CD14-positive monocyte (primary cell): ENCODE measurements around the gene SPTBN4. TPM values are rescaled to one million over a fixed set of nuclear protein-coding genes. Genes with fewer than 3 reads are reported as not detected.
A peak's percentile ranks its signal among the peaks of the same experiment; 100 is the strongest.

ENCODE experiments used
- DNase-seq, 3 donors: peaks; one replicate each; pipeline ENCODE4 v3.0.0-alpha.2; 2011 to 2022
- H2AFZ ChIP-seq: 2 replicates; pipeline ENCODE4 v1.6.0; 2012; ENCODE audit warnings: mild to moderate bottlenecking, low read depth, low read length, inconsistent platforms; ENCODE audit not compliant: insufficient read depth, poor library complexity, severe bottlenecking
- H3K27ac ChIP-seq, 2 donors: 1 replicate in 1 of 2; 2 replicates in 1 of 2; pipeline ENCODE4 v1.5.1; 2012 to 2013; ENCODE audit warnings: low read length in 2 of 2, control low read depth in 1 of 2, inconsistent platforms in 1 of 2, low read depth in 1 of 2, mild to moderate bottlenecking in 1 of 2
- H3K27me3 ChIP-seq, 2 donors: one replicate each; pipeline versions ENCODE4 v1.6.0 to v1.6.1; 2011 to 2013; ENCODE audit warnings: low read length in 2 of 2; ENCODE audit not compliant: control insufficient read depth in 2 of 2, insufficient read depth in 2 of 2
- H3K36me3 ChIP-seq, 2 donors: replicated peaks in 1 of 2; 1 replicate in 1 of 2; 2 replicates in 1 of 2; pipeline versions ENCODE4 v1.5.1 to v1.6.1; 2012 to 2013; ENCODE audit warnings: low read length in 2 of 2, control low read depth in 1 of 2, inconsistent platforms in 1 of 2, mild to moderate bottlenecking in 1 of 2; ENCODE audit not compliant: insufficient read depth in 2 of 2, control insufficient read depth in 1 of 2
- H3K4me1 ChIP-seq, 2 donors: 1 replicate in 1 of 2; 2 replicates in 1 of 2; pipeline versions ENCODE4 v1.5.1 to v1.6.1; 2012 to 2013; ENCODE audit warnings: low read length in 2 of 2, control low read depth in 1 of 2, inconsistent platforms in 1 of 2, mild to moderate bottlenecking in 1 of 2, moderate library complexity in 1 of 2; ENCODE audit not compliant: insufficient read depth in 2 of 2, control insufficient read depth in 1 of 2
- H3K4me2 ChIP-seq: replicated peaks from 2 replicates; pipeline ENCODE3; 2012; ENCODE audit warnings: low read length, moderate library complexity, mild to moderate bottlenecking; ENCODE audit not compliant: poor library complexity, severe bottlenecking; ENCODE audit errors: extremely low read depth
- H3K4me3 ChIP-seq, 3 experiments: fragments of 200-600 bp in 1 of 3; sonication (generic) in 1 of 3; replicated peaks in 1 of 3; 1 replicate in 2 of 3; 2 replicates in 1 of 3; pipeline ENCODE4 v1.5.1; 2011 to 2013; ENCODE audit warnings: low read length in 3 of 3, mild to moderate bottlenecking in 3 of 3, control low read depth in 2 of 3, low read depth in 2 of 3, inconsistent platforms in 1 of 3, moderate library complexity in 1 of 3
- H3K79me2 ChIP-seq: 2 replicates; pipeline ENCODE4 v1.6.0; 2012; ENCODE audit warnings: mild to moderate bottlenecking, control low read depth, inconsistent platforms, low read length, moderate library complexity; ENCODE audit not compliant: insufficient read depth
- H3K9ac ChIP-seq: 2 replicates; pipeline ENCODE4 v1.6.0; 2017; ENCODE audit warnings: low read length, mild to moderate bottlenecking; ENCODE audit not compliant: insufficient read depth, poor library complexity, severe bottlenecking
- H3K9me3 ChIP-seq, 2 donors: replicated peaks in 1 of 2; 1 replicate in 1 of 2; 2 replicates in 1 of 2; pipeline versions ENCODE4 v1.5.1 to v1.6.1; 2012 to 2013; ENCODE audit warnings: low read length in 2 of 2, control low read depth in 1 of 2; ENCODE audit not compliant: control insufficient read depth in 1 of 2, insufficient read depth in 1 of 2
- H4K20me1 ChIP-seq: 2 replicates; pipeline ENCODE4 v1.6.0; 2012; ENCODE audit warnings: mild to moderate bottlenecking, low read length, control low read depth, moderate library complexity; ENCODE audit not compliant: insufficient read depth
- H3K27ac Mint-ChIP-seq, 7 donors: one replicate each; pipeline ENCODE4 v1.8.0; 2020; ENCODE audit warnings: mild to moderate bottlenecking in 7 of 7, mixed read lengths in 7 of 7, moderate library complexity in 6 of 7, inconsistent platforms in 2 of 7
- H3K27me3 Mint-ChIP-seq, 3 donors: one replicate each; pipeline ENCODE4 v1.8.0; 2021 to 2022; ENCODE audit warnings: low read depth in 3 of 3, mild to moderate bottlenecking in 3 of 3, mixed read lengths in 3 of 3, moderate library complexity in 3 of 3, inconsistent platforms in 1 of 3
- H3K36me3 Mint-ChIP-seq, 2 donors: one replicate each; pipeline ENCODE4 v1.8.0; 2020; ENCODE audit warnings: mixed read lengths in 2 of 2, inconsistent platforms in 1 of 2, mild to moderate bottlenecking in 1 of 2
- H3K4me1 Mint-ChIP-seq: one replicate; pipeline ENCODE4 v1.8.0; 2020; ENCODE audit warnings: mild to moderate bottlenecking, mixed read lengths
- H3K4me3 Mint-ChIP-seq, 2 donors: one replicate each; pipeline ENCODE4 v1.8.0; 2020; ENCODE audit warnings: mild to moderate bottlenecking in 2 of 2, mixed read lengths in 2 of 2, moderate library complexity in 1 of 2
- H3K9me3 Mint-ChIP-seq, 7 donors: one replicate each; pipeline ENCODE4 v1.8.0; 2020 to 2022; ENCODE audit warnings: mixed read lengths in 7 of 7, mild to moderate bottlenecking in 6 of 7, moderate library complexity in 6 of 7, inconsistent platforms in 2 of 7
- CTCF ChIP-seq: fragments of 200-600 bp; IDR thresholded peaks from one replicate; pipeline ENCODE4 v1.8.0; 2022; ENCODE audit warnings: antibody characterized with exemption, mild to moderate bottlenecking
- WGBS: methylation state at CpG from one replicate; pipeline ENCODE4 v1.1.5; 2013; ENCODE audit warnings: missing lambda C conversion rate; ENCODE audit not compliant: insufficient coverage; 5-methylcytosine and 5-hydroxymethylcytosine counted together
- intact Hi-C, 2 donors: fragments of 100-400 bp; cut with micrococcal nuclease; formaldehyde crosslinking; loops; one replicate each; pipeline versions ENCODE4 v1.15.0 to v1.15.1; 2023
- polyA plus RNA-seq, 3 donors: library from polyadenylated mRNA; depleted of rRNA in 1 of 3; unstranded in 2 of 3; stranded (reverse) in 1 of 3; fragments of 300-500 nt in 2 of 3; fragments of >200 nt in 1 of 3; fragmentation: Illumina TruSeq in 2 of 3; gene quantifications; 1 replicate in 2 of 3; 2 replicates in 1 of 3; pipeline ENCODE4 v1.2.3, GENCODE V29; 2012 to 2021

Gene SPTBN4
- polyA plus RNA-seq, 3 donors = 0.07 TPM; not detected in 2

GRCh38 chr19:40433391-40434216 is 33.2 kb upstream of the SPTBN4 start:
- Histone ChIP-seq H3K9ac (peak overlapping the region; percentile 75), H3K79me2 (peaks cover 8% of the 10 kb centered on the region), H2AFZ (peak overlapping the region; percentile 88), H3K4me1 (peaks cover 42 to 43% of the 10 kb centered on the region in 2 donors), H3K27ac (peak overlapping the region; percentile 86 to 91), H3K36me3 (no peaks in the 10 kb centered on the region), H4K20me1 (no peaks in the 10 kb centered on the region), H3K4me3 (peak overlapping the region; percentile 33 to 80 (median 60)), H3K4me2 (peak overlapping the region; percentile 79), H3K27me3 (no peaks in the 10 kb centered on the region), H3K9me3 (no peaks in the 10 kb centered on the region)
- intact Hi-C loops = no loop called here
- under 1% methylated on average over 47 of the region's 50 CpGs for WGBS
- Mint-ChIP-seq H3K27me3 (peaks cover 0 to 1% (median 0%) of the 10 kb centered on the region in 3 donors), H3K4me3 (peak overlapping the region; percentile 86 to 97), H3K4me1 (peaks cover 37% of the 10 kb centered on the region), H3K9me3 (peaks cover 0 to 2% (median 0%) of the 10 kb centered on the region in 7 donors), H3K36me3 (peaks cover 2 to 4% of the 10 kb centered on the region in 2 donors), H3K27ac (peak overlapping the region; percentile 98 to 100 (median 99))
- TF ChIP-seq CTCF = no peak
- DNase-seq = peak; percentile 82 to 87 (median 87)

- no peak overlapping the region for H3K4me2 ChIP-seq
- intact Hi-C loops = no loop called here
- Mint-ChIP-seq H3K4me1 (peaks cover 48% of the 10 kb centered on the region), H3K36me3 (peaks cover 30% of the 10 kb centered on the region in 2 donors), H3K4me3 (no peak overlapping the region), H3K9me3 (peaks cover 0 to 2% (median 0%) of the 10 kb centered on the region in 7 donors), H3K27me3 (peaks cover 0 to 1% (median 0%) of the 10 kb centered on the region in 3 donors), H3K27ac (peak overlapping the region in 2 of 7 donors; percentile 68 to 75)
- no peak overlapping the region for H3K27ac ChIP-seq
- H4K20me1 ChIP-seq = peaks cover 39% of the 10 kb centered on the region
- DNase-seq = no peak
- no peak overlapping the region for H3K4me3 ChIP-seq
- no peak overlapping the region for H3K9ac ChIP-seq
- WGBS = no CpG with 5 or more reads among the region's 3 CpGs
- H2AFZ ChIP-seq = no peak overlapping the region
- H3K27me3 ChIP-seq = no peaks in the 10 kb centered on the region
- H3K4me1 ChIP-seq = peaks cover 51 to 56% of the 10 kb centered on the region in 2 donors
- no peaks in the 10 kb centered on the region for H3K9me3 ChIP-seq
- TF ChIP-seq CTCF = no peak
- peaks cover 33% of the 10 kb centered on the region for H3K79me2 ChIP-seq
- peaks cover 20 to 23% of the 10 kb centered on the region in 2 donors for H3K36me3 ChIP-seq
Measured at GRCh38 chr19:40438284-40438683, 28.5 kb upstream of the SPTBN4 start.
